GM12892 (cell line): Measurements from ENCODE around the gene SLC7A6OS.
"Not testable (repeated sequence)": the region's sequence is repeated elsewhere in the genome, so short reads cannot be mapped to it uniquely, and the experiment has no call there.

Source experiments
- DNase-seq: peaks from one replicate; pipeline ENCODE4 v3.0.0; 2011; ENCODE audit not compliant: insufficient read length
- FAIRE-seq: peaks from 2 replicates; lab custom pipeline; 2011; peaks lifted over from hg19 to GRCh38; lab: Jason Lieb, UNC
- POLR2A ChIP-seq: IDR thresholded peaks from 2 replicates; pipeline ENCODE4 v1.6.1; 2011; ENCODE audit warnings: low read depth, low read length, control low read depth
- POLR2AphosphoS5 ChIP-seq: IDR thresholded peaks from 2 replicates; pipeline ENCODE4 v1.6.1; 2011; ENCODE audit warnings: low read depth, low read length, control low read depth
- TAF1 ChIP-seq: IDR thresholded peaks from 2 replicates; pipeline ENCODE4 v1.6.1; 2011; ENCODE audit warnings: low read depth, mild to moderate bottlenecking, control low read depth, low read length, borderline replicate concordance

Gene SLC7A6OS

DNA sequence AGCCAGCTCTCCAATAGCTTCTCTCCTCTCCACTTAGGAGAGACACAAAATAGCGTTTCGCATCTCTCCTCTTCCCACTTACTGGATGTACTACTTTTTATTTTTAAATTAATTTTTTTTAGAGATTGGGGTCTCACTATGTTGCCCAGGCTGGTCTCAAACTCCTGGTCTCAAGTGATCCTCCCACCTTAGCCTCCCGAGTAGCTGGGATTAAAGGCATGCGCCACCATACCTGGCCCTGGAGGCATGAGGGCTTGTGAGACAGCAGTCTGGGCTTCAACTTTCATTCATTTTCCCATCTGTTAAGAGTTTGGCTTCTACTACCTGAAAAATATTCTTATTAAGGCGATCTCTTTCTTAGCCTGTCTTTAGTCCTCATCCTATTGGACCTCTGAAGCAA lies 18.3 kb downstream of the SLC7A6OS start:
- FAIRE-seq (no peak), DNase-seq (no peak)
- TF ChIP-seq POLR2AphosphoS5 = no peak
- TF ChIP-seq POLR2A = no peak
- no peak for TF ChIP-seq TAF1

DNA sequence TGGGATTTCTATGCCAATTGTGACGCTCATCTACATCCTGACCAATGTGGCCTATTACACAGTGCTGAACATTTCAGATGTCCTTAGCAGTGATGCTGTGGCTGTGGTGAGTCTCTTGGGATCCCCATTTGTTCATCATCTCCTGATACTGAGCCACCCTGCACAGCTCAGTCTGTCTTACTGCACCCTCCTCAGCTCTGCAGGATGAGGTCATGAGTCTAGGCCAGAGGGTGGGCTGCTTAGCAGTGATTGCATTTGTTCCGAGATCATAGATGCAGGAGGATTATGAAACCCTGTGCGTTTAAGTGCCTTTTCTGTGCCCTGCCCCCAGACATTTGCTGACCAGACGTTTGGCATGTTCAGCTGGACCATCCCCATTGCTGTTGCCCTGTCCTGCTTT lies 19.5 kb downstream of the SLC7A6OS start:
- DNase-seq (no peak), FAIRE-seq (no peak)
- TF ChIP-seq TAF1 (no peak), POLR2AphosphoS5 (no peak), POLR2A (no peak)

DNA sequence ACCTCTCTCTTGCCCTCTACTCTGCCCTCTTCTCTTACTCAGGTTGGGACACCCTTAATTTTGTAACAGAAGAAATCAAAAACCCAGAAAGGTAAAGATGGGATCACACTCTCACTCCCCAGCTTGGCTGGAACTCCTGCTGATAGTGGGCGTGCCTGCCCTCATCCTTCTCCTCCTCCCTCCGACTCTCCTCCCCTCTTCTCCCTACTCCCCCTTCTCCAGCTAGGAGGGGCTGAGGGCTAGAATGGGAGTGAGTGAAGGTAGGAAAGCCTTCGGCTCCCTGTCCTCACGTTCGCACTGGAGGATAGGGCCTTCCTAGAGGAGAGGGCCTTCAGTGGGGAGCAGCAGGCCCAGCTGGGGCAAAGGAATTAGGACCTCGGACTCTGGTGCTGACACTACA lies 20.3 kb downstream of the SLC7A6OS start:
- FAIRE-seq (no peak), DNase-seq (no peak)
- TF ChIP-seq TAF1 (no peak), POLR2A (no peak), POLR2AphosphoS5 (no peak)

DNA sequence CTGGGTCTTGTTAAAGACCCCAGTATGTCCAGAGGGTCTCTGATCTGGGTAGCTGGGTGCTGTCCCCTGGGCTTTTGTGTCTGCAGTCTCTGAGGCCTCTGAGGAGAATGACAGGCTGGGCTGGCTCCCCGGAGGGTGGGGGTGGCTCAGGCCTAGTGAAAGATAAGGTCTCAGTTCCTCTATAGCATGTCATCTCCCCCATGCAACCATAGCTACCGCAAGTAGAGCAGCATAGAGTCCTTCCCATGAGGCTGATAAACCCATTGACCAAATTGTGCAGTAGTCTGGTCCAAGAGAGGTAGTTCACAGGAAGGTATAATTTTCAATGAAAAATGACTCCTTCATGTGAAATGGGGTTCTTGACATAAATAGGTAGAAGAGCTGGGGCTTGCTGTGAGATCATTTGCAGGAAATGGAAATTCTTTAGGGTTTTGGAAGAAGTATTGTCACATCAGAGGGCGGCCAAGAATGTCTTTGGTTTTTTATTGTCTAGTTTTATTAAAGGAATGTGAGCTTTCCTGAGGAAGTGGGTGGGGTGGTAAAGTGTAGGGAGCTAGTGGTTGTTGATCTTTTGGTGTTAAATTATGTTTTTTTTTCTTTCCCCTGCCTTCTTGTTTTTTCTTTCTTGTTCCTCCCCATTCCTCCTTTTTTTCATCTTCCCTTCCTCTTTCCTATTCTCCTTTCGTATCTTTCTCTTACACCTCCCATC lies 21.0 kb downstream of the SLC7A6OS start:
- peak; percentile 83 for FAIRE-seq
- TF ChIP-seq TAF1 = no peak
- TF ChIP-seq POLR2A = peak; percentile 32
- peak; percentile 66 for DNase-seq

DNA sequence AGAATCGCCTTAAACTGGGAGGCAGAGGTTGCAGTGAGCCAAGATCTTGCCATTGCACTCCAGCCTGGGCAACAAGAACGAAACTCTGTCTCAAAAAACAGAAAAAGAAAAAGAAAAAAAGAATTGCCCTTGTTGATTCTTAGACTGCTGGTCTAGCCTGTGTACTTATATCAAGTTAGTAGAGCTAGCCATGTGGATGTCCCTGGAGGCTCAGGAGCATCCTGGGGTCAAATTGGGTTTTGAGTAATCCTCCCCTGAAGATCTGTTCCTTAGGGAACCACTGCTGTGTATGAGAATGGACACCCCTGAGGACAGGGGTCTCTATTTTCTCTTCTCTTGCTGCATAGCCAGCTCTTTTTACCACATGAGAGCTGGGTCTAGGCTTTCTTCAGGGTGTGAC lies 21.5 kb downstream of the SLC7A6OS start:
- FAIRE-seq (no peak), DNase-seq (no peak)
- TF ChIP-seq POLR2AphosphoS5 (no peak), POLR2A (no peak), TAF1 (no peak)

DNA sequence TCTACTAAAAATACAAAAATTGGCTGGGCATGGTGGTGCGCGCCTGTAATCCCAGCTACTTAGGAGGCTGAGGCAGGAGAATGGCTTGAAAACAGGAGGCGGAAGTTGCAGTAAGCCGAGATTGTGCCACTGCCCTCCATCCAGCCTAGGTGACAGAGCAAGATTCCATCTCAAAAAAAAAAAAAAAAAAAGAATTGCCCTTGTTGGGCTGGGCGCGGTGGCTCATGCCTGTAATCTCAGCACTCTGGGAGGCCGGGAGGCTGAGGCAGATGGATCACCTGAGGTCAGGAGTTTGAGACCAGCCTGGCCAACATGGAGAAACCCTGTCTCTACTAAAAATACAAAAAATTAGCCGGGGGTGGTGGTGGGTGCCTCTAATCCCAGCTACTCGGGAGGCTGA lies 21.9 kb downstream of the SLC7A6OS start:
- not testable (repeated sequence) for FAIRE-seq

DNA sequence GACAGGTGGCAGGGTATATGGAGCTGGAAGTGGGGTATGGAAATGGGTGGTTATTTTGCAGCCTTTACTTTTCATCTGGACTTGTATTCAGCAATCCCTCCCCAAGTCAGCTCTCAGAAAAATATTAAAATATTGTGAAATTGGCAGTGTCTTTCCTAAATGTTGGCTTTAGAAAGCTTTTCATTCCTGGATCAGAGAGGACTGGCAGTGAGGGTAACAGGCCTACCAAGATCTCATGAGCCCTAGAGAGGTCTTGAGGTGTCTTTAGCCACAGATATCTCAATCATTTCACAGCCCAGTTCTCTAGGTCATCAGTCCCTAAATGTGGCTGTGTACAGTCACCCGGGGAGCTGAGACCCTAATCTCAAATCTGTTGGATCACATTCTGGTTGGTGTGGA lies 22.5 kb downstream of the SLC7A6OS start:
- no peak for TF ChIP-seq POLR2A
- FAIRE-seq = no peak

More for the DNA sequence above, 21.9 kb downstream of the SLC7A6OS start:
- not testable (repeated sequence) for DNase-seq

GRCh38 chr16:68287276-68288251 lies 23.2 kb downstream of the SLC7A6OS start:
- DNase-seq (no peak), FAIRE-seq (peak; percentile 5)
- 0 out of 2 replicates have a peak, but pooled peaks have one; percentile 16 for TF ChIP-seq POLR2AphosphoS5
- TF ChIP-seq TAF1 = no peak

More for the DNA sequence above, 22.5 kb downstream of the SLC7A6OS start:
- DNase-seq = no peak

- DNase-seq (no peak), FAIRE-seq (no peak)
- TF ChIP-seq TAF1 (no peak), POLR2AphosphoS5 (0 out of 2 replicates have a peak, but pooled peaks have one; percentile 21)
Observed at GRCh38 chr16:68286153-68287074, 24.3 kb downstream of the SLC7A6OS start.

DNA sequence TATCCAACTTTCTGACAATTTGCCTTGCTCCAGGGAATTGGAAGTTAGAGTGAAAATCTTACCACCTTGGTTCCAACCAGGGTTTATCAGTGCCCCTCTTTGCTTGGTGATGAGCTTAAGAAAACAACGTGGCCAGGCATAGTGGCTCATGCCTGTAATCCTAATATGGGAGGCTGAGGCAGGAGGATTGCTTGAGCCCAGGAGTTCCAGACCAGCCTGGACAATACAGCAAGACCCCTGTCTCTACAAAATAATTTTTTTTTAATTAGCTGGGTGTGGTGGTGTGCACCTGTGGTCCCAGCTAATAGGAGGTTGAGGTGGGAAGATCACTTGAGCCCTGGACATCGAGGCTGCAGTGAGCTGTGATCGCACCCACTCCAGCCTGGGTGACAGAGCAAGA lies 25.1 kb downstream of the SLC7A6OS start:
- FAIRE-seq = no peak
- DNase-seq = no peak
- TF ChIP-seq POLR2A = no peak
- no peak for TF ChIP-seq POLR2AphosphoS5
- TF ChIP-seq TAF1 = no peak

DNA sequence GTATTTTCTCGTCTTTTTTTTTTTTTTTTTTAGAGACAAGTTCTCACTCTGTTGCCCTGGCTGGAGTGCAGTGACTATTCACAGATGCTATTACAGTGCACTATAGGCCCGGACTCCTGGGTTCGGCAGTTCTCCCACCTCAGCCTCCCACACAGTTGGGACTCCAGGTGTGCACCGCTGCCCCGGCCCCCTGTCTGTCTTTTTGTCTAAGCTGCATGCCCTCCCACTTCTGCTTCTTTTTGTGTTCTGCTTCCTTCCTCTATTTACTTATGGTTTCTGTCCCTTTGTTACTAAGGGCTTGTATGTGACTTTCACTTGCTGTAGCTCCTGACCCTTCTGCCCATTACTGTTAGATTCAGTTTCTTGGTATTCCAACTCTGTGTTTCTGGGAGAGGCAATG lies 25.9 kb downstream of the SLC7A6OS start:
- TF ChIP-seq POLR2A (no peak), POLR2AphosphoS5 (no peak), TAF1 (no peak)
- no peak for DNase-seq
- peak; percentile 85 for FAIRE-seq
